Measurements from ENCODE around the gene CEP57. TPM values are rescaled to one million over a fixed set of nuclear protein-coding genes. Genes with fewer than 3 reads are reported as not detected.
"Not testable (repeated sequence)": the region's sequence is repeated elsewhere in the genome, so short reads cannot be mapped to it uniquely, and the experiment has no call there.

The CEP57 gene
- total RNA-seq, 2 donors from 2014 or later = 39.9 to 47.3 TPM

- no peaks in the 10 kb centered on the region for H3K9me3 ChIP-seq
- intact Hi-C loops (cut with DNase I) = no loop called here
- DNase-seq = no peak
- no peaks in the 10 kb centered on the region for H3K27me3 ChIP-seq
- no peaks in the 10 kb centered on the region for H3K36me3 ChIP-seq
- no peak overlapping the region for H3K27ac ChIP-seq
- no peak for TF ChIP-seq CTCF (IDR thresholded peaks at IDR 0.05)
- H3K4me3 ChIP-seq = no peak overlapping the region
- H3K9ac ChIP-seq (ENCODE audit: low read depth in 2 of 2, low read length in 2 of 2) = no peak overlapping the region
- no peaks in the 10 kb centered on the region for H3K4me1 ChIP-seq
These were observed 13.7 kb downstream of the CEP57 start for GRCh38 chr11:95803973-95804372.

- Histone ChIP-seq H3K4me3 (no peak overlapping the region), H3K36me3 (no peaks in the 10 kb centered on the region), H3K27me3 (no peaks in the 10 kb centered on the region), H3K9ac (ENCODE audit: low read depth in 2 of 2, low read length in 2 of 2) (no peak overlapping the region), H3K4me1 (no peaks in the 10 kb centered on the region), H3K27ac (no peak overlapping the region), H3K9me3 (no peaks in the 10 kb centered on the region)
- TF ChIP-seq CTCF (IDR thresholded peaks at IDR 0.05) = no peak
- intact Hi-C loops (cut with DNase I) = no loop called here
- DNase-seq = no peak
These were observed 15.6 kb downstream of the CEP57 start for GRCh38 chr11:95805869-95806268.

GRCh38 chr11:95806464-95806863 is 16.2 kb downstream of the CEP57 start:
- H3K9me3 ChIP-seq; H3K36me3 ChIP-seq; H3K27ac ChIP-seq; intact Hi-C loops (cut with DNase I); H3K9ac ChIP-seq (ENCODE audit: low read depth in 2 of 2, low read length in 2 of 2); H3K27me3 ChIP-seq; DNase-seq; H3K4me3 ChIP-seq; H3K4me1 ChIP-seq: not testable (repeated sequence)

GRCh38 chr11:95811052-95811451 is 20.8 kb downstream of the CEP57 start:
- H3K9me3 ChIP-seq; H3K9ac ChIP-seq (ENCODE audit: low read depth in 2 of 2, low read length in 2 of 2); intact Hi-C loops (cut with DNase I); H3K27ac ChIP-seq; H3K36me3 ChIP-seq; H3K4me1 ChIP-seq; H3K27me3 ChIP-seq; H3K4me3 ChIP-seq; DNase-seq: not testable (repeated sequence)

GRCh38 chr11:95816037-95816436 is 25.7 kb downstream of the CEP57 start:
- H3K27me3 ChIP-seq = no peaks in the 10 kb centered on the region
- DNase-seq = no peak
- H3K4me1 ChIP-seq = no peaks in the 10 kb centered on the region
- TF ChIP-seq CTCF (IDR thresholded peaks at IDR 0.05) = no peak
- no peak overlapping the region for H3K9ac ChIP-seq (ENCODE audit: low read depth in 2 of 2, low read length in 2 of 2)
- H3K27ac ChIP-seq = no peak overlapping the region
- H3K4me3 ChIP-seq = no peak overlapping the region
- H3K9me3 ChIP-seq = no peaks in the 10 kb centered on the region
- intact Hi-C loops (cut with DNase I) = no loop called here
- no peaks in the 10 kb centered on the region for H3K36me3 ChIP-seq

GRCh38 chr11:95821640-95822039 is 31.3 kb downstream of the CEP57 start:
- Histone ChIP-seq H3K4me3 (no peak overlapping the region), H3K4me1 (no peaks in the 10 kb centered on the region), H3K27me3 (no peaks in the 10 kb centered on the region), H3K9me3 (no peaks in the 10 kb centered on the region), H3K27ac (no peak overlapping the region), H3K36me3 (no peaks in the 10 kb centered on the region), H3K9ac (ENCODE audit: low read depth in 2 of 2, low read length in 2 of 2) (no peak overlapping the region)
- DNase-seq = no peak
- no peak for TF ChIP-seq CTCF (IDR thresholded peaks at IDR 0.05)
- intact Hi-C loops (cut with DNase I) = no loop called here

- Histone ChIP-seq H3K36me3 (no peaks in the 10 kb centered on the region), H3K27me3 (no peaks in the 10 kb centered on the region), H3K9ac (ENCODE audit: low read depth in 2 of 2, low read length in 2 of 2) (no peak overlapping the region), H3K27ac (no peak overlapping the region), H3K4me3 (no peak overlapping the region), H3K4me1 (no peaks in the 10 kb centered on the region), H3K9me3 (no peaks in the 10 kb centered on the region)
- intact Hi-C loops (cut with DNase I) = no loop called here
- no peak for DNase-seq
- no peak for TF ChIP-seq CTCF (IDR thresholded peaks at IDR 0.05)
These were observed 37.4 kb downstream of the CEP57 start for GRCh38 chr11:95827696-95828095.
